Transverse colon (tissue), 4 donors: ENCODE results near the gene IFT81. TPM values are rescaled to one million over a fixed set of nuclear protein-coding genes. Genes with fewer than 3 reads are reported as not detected.

ENCODE experiments used
- DNase-seq: peaks from one replicate; pipeline ENCODE4 v3.0.0-alpha.2; 2019
- H3K27ac ChIP-seq, 4 donors: fragments of 200-600 bp; sonication (generic); 2 replicates each; pipeline ENCODE4 v1.5.1; 2016 to 2018; ENCODE audit warnings: inconsistent platforms in 4 of 4
- H3K27me3 ChIP-seq: fragments of 200-600 bp; sonication (generic); 2 replicates; pipeline ENCODE4 v1.5.1; 2017; ENCODE audit warnings: inconsistent platforms
- H3K36me3 ChIP-seq, 4 donors: fragments of 200-600 bp; sonication (generic); 2 replicates each; pipeline ENCODE4 v1.5.1; 2017 to 2019; ENCODE audit warnings: inconsistent platforms in 4 of 4
- H3K4me1 ChIP-seq, 4 donors: fragments of 200-600 bp; sonication (generic); 2 replicates each; pipeline ENCODE4 v1.5.1; 2017 to 2020; ENCODE audit warnings: inconsistent platforms in 4 of 4
- H3K4me3 ChIP-seq, 4 donors: fragments of 200-600 bp; sonication (generic); 1 replicate in 1 of 4; 2 replicates in 3 of 4; pipeline versions ENCODE4 v1.5.1 to v1.6.1; 2017 to 2019; ENCODE audit warnings: inconsistent platforms in 4 of 4
- H3K9me3 ChIP-seq, 2 donors: fragments of 200-600 bp; sonication (generic); 2 replicates each; pipeline ENCODE4 v1.5.1; 2017 to 2019; ENCODE audit warnings: inconsistent platforms in 2 of 2
- CTCF ChIP-seq, 5 experiments: fragments of 200-600 bp in 3 of 5; fragments of 450-650 bp in 2 of 5; sonication (generic) in 3 of 5; IDR thresholded peaks; 1 replicate in 2 of 5; 2 replicates in 3 of 5; pipeline ENCODE4 v1.5.1; 2016 to 2017; ENCODE audit warnings: antibody characterized with exemption in 5 of 5, inconsistent platforms in 3 of 5, mild to moderate bottlenecking in 2 of 5, moderate library complexity in 1 of 5
- EP300 ChIP-seq: sonication (generic); formaldehyde crosslinking; IDR thresholded peaks from one replicate; pipeline ENCODE4 v1.6.1; 2017; ENCODE audit warnings: antibody characterized with exemption, low read depth
- POLR2A ChIP-seq: fragments of 450-650 bp; IDR thresholded peaks from one replicate; pipeline ENCODE4 v1.6.1; 2016; ENCODE audit warnings: antibody characterized with exemption, mild to moderate bottlenecking, moderate library complexity
- POLR2AphosphoS5 ChIP-seq, 3 donors: sonication (generic); formaldehyde crosslinking; IDR thresholded peaks; one replicate each; pipeline ENCODE4 v1.6.1; 2016; ENCODE audit warnings: antibody characterized with exemption in 3 of 3
- WGBS, 2 donors: methylation state at CpG; one replicate each; pipeline ENCODE4 v1.1.5; 2018; ENCODE audit warnings: low coverage in 1 of 2; 5-methylcytosine and 5-hydroxymethylcytosine counted together
- in situ Hi-C, 4 donors: fragments of 200-750 bp; cut with MboI; loops; one replicate each; pipeline versions ENCODE4 v1.15.0 to v1.15.1; 2017; ENCODE audit warnings: low sequenced_read_pairs in 3 of 4, low pct_ligation_motif_present in 1 of 4, low pct_unique_long_range_greater_than_20kb in 1 of 4
- intact Hi-C: fragments of 100-400 bp; cut with DNase I; formaldehyde crosslinking; loops from one replicate; pipeline ENCODE4 v1.15.1; 2023; ENCODE audit warnings: low total_unique reads
- total RNA-seq, 4 donors: library from RNA; depleted of rRNA; stranded (reverse); fragments of >200 nt; gene quantifications; one replicate each; pipeline ENCODE4 v1.1.0, GENCODE V29; 2016

IFT81 gene
- total RNA-seq, 4 donors from 2014 or later, result 2.6 to 14.8 (median 6.4) TPM

DNA sequence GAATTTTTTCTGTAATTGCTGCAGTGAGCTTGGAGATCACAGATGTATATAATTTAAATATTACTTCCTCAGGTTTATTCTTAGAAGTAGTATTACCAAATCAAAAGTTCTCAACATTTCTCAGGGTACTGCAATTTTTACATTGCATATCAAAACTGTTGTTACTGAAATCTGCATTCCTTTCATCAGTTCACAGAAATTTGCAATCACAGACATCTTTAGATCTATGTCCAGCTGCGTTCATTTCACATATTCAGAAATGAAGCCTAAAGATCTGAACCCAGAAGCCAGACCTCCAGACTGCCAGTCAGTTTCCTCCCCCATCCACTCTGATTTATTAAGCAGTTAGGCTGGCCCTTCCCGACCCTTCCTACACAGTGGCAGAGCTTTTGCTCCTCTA lies 18.2 kb upstream of the IFT81 start:
- WGBS, 2 donors, result 70 to 74% methylated on average over 2 of the region's 2 CpGs
- Histone ChIP-seq H3K36me3 (no peaks in the 10 kb centered on the region), H3K27ac (no peak overlapping the region), H3K9me3 (no peaks in the 10 kb centered on the region), H3K4me1 (peaks cover 4 to 18% (median 9%) of the 10 kb centered on the region in 4 donors), H3K27me3 (no peaks in the 10 kb centered on the region), H3K4me3 (no peak overlapping the region)
- intact Hi-C loops (no loop called here), in situ Hi-C loops (loop anchor here in 2 of 4 donors (10.0 kb wide), 1 partner anchor 319 kb away; no protein-coding TSS in a partner anchor)
- TF ChIP-seq POLR2A, result no peak
- no peak for TF ChIP-seq POLR2AphosphoS5 (IDR thresholded peaks at IDR 0.05)
- no peak for TF ChIP-seq EP300
- TF ChIP-seq CTCF (IDR thresholded peaks at IDR 0.05), result no peak
- DNase-seq, result no peak

GRCh38 chr12:110107369-110108281 lies 16.5 kb upstream of the IFT81 start:
- in situ Hi-C loops, result loop anchor here in 2 of 4 donors (10.0 kb wide), 1 partner anchor 317 kb away; no protein-coding TSS in a partner anchor
- intact Hi-C loops, result no loop called here
- peaks cover 4 to 18% (median 9%) of the 10 kb centered on the region in 4 donors for H3K4me1 ChIP-seq
- no peaks in the 10 kb centered on the region for H3K27me3 ChIP-seq
- H3K36me3 ChIP-seq, result no peaks in the 10 kb centered on the region
- TF ChIP-seq POLR2AphosphoS5 (IDR thresholded peaks at IDR 0.05), result peak in 1 of 3 donors; percentile 43
- TF ChIP-seq POLR2A, result no peak
- no peaks in the 10 kb centered on the region for H3K9me3 ChIP-seq
- WGBS, 2 donors, result 73 to 80% methylated on average over 6 to 14 of the region's 14 CpGs
- H3K27ac ChIP-seq, result peak overlapping the region; percentile 64 to 90 (median 83)
- no peak overlapping the region for H3K4me3 ChIP-seq
- peak; percentile 19 for DNase-seq

GRCh38 chr12:110108309-110109036 lies 15.7 kb upstream of the IFT81 start:
- Histone ChIP-seq H3K27me3 (no peaks in the 10 kb centered on the region), H3K9me3 (no peaks in the 10 kb centered on the region), H3K4me3 (no peak overlapping the region), H3K36me3 (no peaks in the 10 kb centered on the region), H3K4me1 (peaks cover 4 to 18% (median 9%) of the 10 kb centered on the region in 4 donors), H3K27ac (peak overlapping the region; percentile 64 to 90 (median 83))
- TF ChIP-seq CTCF (IDR thresholded peaks at IDR 0.05) (no peak), POLR2A (no peak), POLR2AphosphoS5 (IDR thresholded peaks at IDR 0.05) (no peak), EP300 (no peak)
- DNase-seq, result no peak
- in situ Hi-C loops, result loop anchor here in 2 of 4 donors (10.0 kb wide), 1 partner anchor 316 kb away; no protein-coding TSS in a partner anchor
- intact Hi-C loops, result no loop called here
- 73 to 77% methylated on average over 6 to 8 of the region's 8 CpGs for WGBS, 2 donors

DNA sequence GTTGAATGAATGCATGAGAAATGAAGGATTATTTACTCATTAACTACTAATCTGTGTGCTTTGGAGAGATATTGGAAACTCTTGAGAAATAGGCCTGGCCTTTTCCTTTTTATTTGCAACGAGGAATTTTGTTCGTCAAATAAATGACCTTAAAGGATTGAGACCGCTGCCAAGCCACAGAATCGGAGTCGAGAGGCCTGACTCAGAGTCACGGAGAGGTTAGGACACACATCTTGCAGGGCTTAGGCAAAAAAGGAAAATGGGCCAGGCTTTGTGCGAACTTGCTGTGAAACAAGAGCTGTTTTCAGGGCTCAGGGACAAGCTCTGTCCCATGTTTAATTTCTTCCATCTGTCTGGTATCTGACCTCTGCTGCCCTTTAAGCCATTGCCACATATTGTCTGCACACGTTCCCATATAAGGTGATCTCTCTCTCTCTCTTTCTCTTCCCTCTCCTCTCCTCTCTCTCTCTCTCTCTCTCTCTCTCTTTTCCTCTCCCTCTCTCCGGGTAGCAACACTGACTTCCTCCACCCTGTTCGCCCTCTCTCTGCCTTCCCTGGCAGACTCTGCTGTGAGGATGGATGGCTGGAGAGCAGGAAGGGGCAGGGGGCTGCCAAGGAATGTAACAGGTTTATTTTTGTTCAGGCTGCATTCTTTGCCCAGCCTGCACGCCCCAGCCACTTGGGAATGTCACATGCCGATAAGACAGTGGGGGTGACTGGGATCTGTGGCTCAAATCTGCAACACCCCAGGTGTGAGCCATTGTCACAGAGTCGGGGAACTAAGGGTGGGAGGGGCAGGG lies 14.9 kb upstream of the IFT81 start:
- WGBS, 2 donors, result 48 to 56% methylated on average over 5 to 13 of the region's 13 CpGs
- H3K4me3 ChIP-seq, result no peak overlapping the region
- in situ Hi-C loops, result loop anchor here in 2 of 4 donors (10.0 kb wide), 1 partner anchor 316 kb away; no protein-coding TSS in a partner anchor

More for the DNA sequence above, 14.9 kb upstream of the IFT81 start:
- Histone ChIP-seq H3K9me3 (no peaks in the 10 kb centered on the region), H3K27ac (peak overlapping the region; percentile 64 to 90 (median 83)), H3K4me1 (peaks cover 4 to 18% (median 10%) of the 10 kb centered on the region in 4 donors), H3K36me3 (no peaks in the 10 kb centered on the region), H3K27me3 (no peaks in the 10 kb centered on the region)
- intact Hi-C loops, result no loop called here
- TF ChIP-seq CTCF (IDR thresholded peaks at IDR 0.05) (peak in 3 of 5 experiments; percentile 22 to 46 (median 43)), POLR2AphosphoS5 (IDR thresholded peaks at IDR 0.05) (peak; percentile 50 to 89 (median 82)), EP300 (peak; percentile 23), POLR2A (peak; percentile 21)
- DNase-seq, result peak; percentile 61
